Measurements from ENCODE around the gene SAP30L. TPM values are rescaled to one million over a fixed set of nuclear protein-coding genes. Genes with fewer than 3 reads are reported as not detected.

The SAP30L gene
- polyA plus RNA-seq, 4 donors, result 16.7 to 52.8 (median 35.8) TPM

- Histone ChIP-seq H3K36me3 (ENCODE audit: control insufficient read depth in 3 of 3, insufficient read depth in 2 of 3, low read depth in 1 of 3, low read length in 3 of 3) (no peaks in the 10 kb centered on the region), H3K27ac (ENCODE audit: low read depth in 1 of 3, low read length in 2 of 3) (no peak overlapping the region), H3K9me3 (ENCODE audit: control insufficient read depth in 2 of 2, insufficient read depth in 1 of 2, low read depth in 1 of 2, low read length in 1 of 2) (no peaks in the 10 kb centered on the region), H3K4me1 (ENCODE audit: control insufficient read depth in 3 of 3, insufficient read depth in 2 of 3, low read depth in 1 of 3, low read length in 2 of 3) (no peaks in the 10 kb centered on the region), H3K27me3 (ENCODE audit: control insufficient read depth in 3 of 3, insufficient read depth in 3 of 3, low read length in 3 of 3) (peaks cover 0 to 35% (median 6%) of the 10 kb centered on the region in 3 donors), H3K4me3 (ENCODE audit: low read depth in 1 of 3, low read length in 3 of 3) (no peak overlapping the region)
- DNase-seq (no peak), FAIRE-seq (no peak)
- 85 to 91% (median 87%) methylated on average over 8 of the region's 8 CpGs for WGBS, 3 donors
Measured at GRCh38 chr5:154506049-154506715, 60.4 kb downstream of the SAP30L start.

GRCh38 chr5:154506716-154507080, 60.9 kb downstream of the SAP30L start:
- no peaks in the 10 kb centered on the region for H3K36me3 ChIP-seq (ENCODE audit: control insufficient read depth in 3 of 3, insufficient read depth in 2 of 3, low read depth in 1 of 3, low read length in 3 of 3)
- peaks cover 0 to 35% (median 6%) of the 10 kb centered on the region in 3 donors for H3K27me3 ChIP-seq (ENCODE audit: control insufficient read depth in 3 of 3, insufficient read depth in 3 of 3, low read length in 3 of 3)
- no peaks in the 10 kb centered on the region for H3K4me1 ChIP-seq (ENCODE audit: control insufficient read depth in 3 of 3, insufficient read depth in 2 of 3, low read depth in 1 of 3, low read length in 2 of 3)
- no peaks in the 10 kb centered on the region for H3K9me3 ChIP-seq (ENCODE audit: control insufficient read depth in 2 of 2, insufficient read depth in 1 of 2, low read depth in 1 of 2, low read length in 1 of 2)
- no peak overlapping the region for H3K4me3 ChIP-seq (ENCODE audit: low read depth in 1 of 3, low read length in 3 of 3)
- no peak for FAIRE-seq
- WGBS, 3 donors, result 82 to 86% (median 85%) methylated on average over 11 of the region's 11 CpGs
- no peak for DNase-seq
- H3K27ac ChIP-seq (ENCODE audit: low read depth in 1 of 3, low read length in 2 of 3), result no peak overlapping the region

GRCh38 chr5:154508114-154508513, 62.3 kb downstream of the SAP30L start:
- H3K9me3 ChIP-seq (ENCODE audit: control insufficient read depth in 2 of 2, insufficient read depth in 1 of 2, low read depth in 1 of 2, low read length in 1 of 2), result no peaks in the 10 kb centered on the region
- H3K4me1 ChIP-seq (ENCODE audit: control insufficient read depth in 3 of 3, insufficient read depth in 2 of 3, low read depth in 1 of 3, low read length in 2 of 3), result no peaks in the 10 kb centered on the region
- H3K36me3 ChIP-seq (ENCODE audit: control insufficient read depth in 3 of 3, insufficient read depth in 2 of 3, low read depth in 1 of 3, low read length in 3 of 3), result no peaks in the 10 kb centered on the region
- H3K4me3 ChIP-seq (ENCODE audit: low read depth in 1 of 3, low read length in 3 of 3), result no peak overlapping the region
- no peak overlapping the region for H3K27ac ChIP-seq (ENCODE audit: low read depth in 1 of 3, low read length in 2 of 3)
- H3K27me3 ChIP-seq (ENCODE audit: control insufficient read depth in 3 of 3, insufficient read depth in 3 of 3, low read length in 3 of 3), result peaks cover 0 to 35% (median 3%) of the 10 kb centered on the region in 3 donors
- 80 to 81% (median 81%) methylated on average over 2 of the region's 2 CpGs for WGBS, 3 donors
- FAIRE-seq (no peak), DNase-seq (no peak)

- WGBS, 3 donors, result 55 to 65% (median 56%) methylated on average over 5 of the region's 5 CpGs
- no peaks in the 10 kb centered on the region for H3K9me3 ChIP-seq (ENCODE audit: control insufficient read depth in 2 of 2, insufficient read depth in 1 of 2, low read depth in 1 of 2, low read length in 1 of 2)
- H3K36me3 ChIP-seq (ENCODE audit: control insufficient read depth in 3 of 3, insufficient read depth in 2 of 3, low read depth in 1 of 3, low read length in 3 of 3), result no peaks in the 10 kb centered on the region
- FAIRE-seq (no peak), DNase-seq (no peak)
- H3K4me1 ChIP-seq (ENCODE audit: control insufficient read depth in 3 of 3, insufficient read depth in 2 of 3, low read depth in 1 of 3, low read length in 2 of 3), result no peaks in the 10 kb centered on the region
- H3K4me3 ChIP-seq (ENCODE audit: low read depth in 1 of 3, low read length in 3 of 3), result no peak overlapping the region
- H3K27ac ChIP-seq (ENCODE audit: low read depth in 1 of 3, low read length in 2 of 3), result no peak overlapping the region
- peaks cover 0 to 50% (median 3%) of the 10 kb centered on the region in 3 donors for H3K27me3 ChIP-seq (ENCODE audit: control insufficient read depth in 3 of 3, insufficient read depth in 3 of 3, low read length in 3 of 3)
Measured at GRCh38 chr5:154509784-154510555, 64.2 kb downstream of the SAP30L start.

Other genes with a start within 250 kb of the SAP30L start
- under 1 TPM in 2 of 4 donors, not detected in 2; 0.22 to 0.42 TPM for gene HAND1, start 32.2 kb downstream of the SAP30L start, polyA plus RNA-seq

Data from small intestine (tissue), 7 donors.